CD4-positive, alpha-beta T cell (primary cell): ENCODE data around the gene MTRFR. TPM values are rescaled to one million over a fixed set of nuclear protein-coding genes. Genes with fewer than 3 reads are reported as not detected.

Experiments
- ATAC-seq: fragments of 200-7000 bp; cut with Tn5 transposase; one replicate; pipeline ENCODE4 v1.10.0; 2022; ENCODE audit warnings: mild to moderate bottlenecking; ENCODE audit not compliant: poor library complexity
- CTCF ChIA-PET: fragments of 350-600 bp; sonication (Branson Sonifier 250); formaldehyde crosslinking; loops from one replicate; lab custom pipeline; 2021; ENCODE audit warnings: antibody characterized with exemption, inconsistent platforms; lab: Charles Lee
- POLR2A ChIA-PET: fragments of 350-600 bp; sonication (Branson Sonifier 250); formaldehyde crosslinking; loops from one replicate; lab custom pipeline; 2021; ENCODE audit warnings: antibody characterized with exemption, inconsistent platforms; lab: Charles Lee
- DNase-seq, 14 experiments: peaks; one replicate each; pipeline ENCODE4 v3.0.0-alpha.2; 2013 to 2020; ENCODE audit warnings: mixed read lengths in 2 of 14
- H3K27ac ChIP-seq, 2 donors: one replicate each; pipeline versions ENCODE4 v1.5.1 to v1.7.0; 2013; ENCODE audit warnings: low read length in 2 of 2, low read depth in 1 of 2, mild to moderate bottlenecking in 1 of 2
- H3K27me3 ChIP-seq, 2 experiments: 1 replicate in 1 of 2; 2 replicates in 1 of 2; pipeline versions ENCODE4 v1.6.1 to v1.7.0; 2013; ENCODE audit warnings: low read length in 2 of 2, control low read depth in 1 of 2, mild to moderate bottlenecking in 1 of 2, moderate library complexity in 1 of 2; ENCODE audit not compliant: insufficient read depth in 2 of 2, control insufficient read depth in 1 of 2
- H3K36me3 ChIP-seq: one replicate; pipeline ENCODE4 v1.6.1; 2013; ENCODE audit warnings: low read length, control low read depth; ENCODE audit not compliant: insufficient read depth
- H3K4me1 ChIP-seq: one replicate; pipeline ENCODE4 v1.6.1; 2013; ENCODE audit warnings: low read length, control low read depth; ENCODE audit not compliant: insufficient read depth
- H3K4me3 ChIP-seq: one replicate; pipeline ENCODE4 v1.5.1; 2013; ENCODE audit warnings: mild to moderate bottlenecking, low read length, moderate library complexity
- H3K9me3 ChIP-seq, 2 experiments: 1 replicate in 1 of 2; 2 replicates in 1 of 2; pipeline versions ENCODE4 v1.6.1 to v1.7.0; 2013; ENCODE audit warnings: low read length in 2 of 2, mild to moderate bottlenecking in 2 of 2, control low read depth in 1 of 2, moderate library complexity in 1 of 2; ENCODE audit not compliant: control insufficient read depth in 1 of 2, insufficient read depth in 1 of 2
- H3K27ac Mint-ChIP-seq: one replicate; pipeline ENCODE4 v1.8.0; 2020; ENCODE audit warnings: mixed read lengths
- H3K27me3 Mint-ChIP-seq: one replicate; pipeline ENCODE4 v1.8.0; 2021; ENCODE audit warnings: mixed read lengths
- H3K36me3 Mint-ChIP-seq: one replicate; pipeline ENCODE4 v1.8.0; 2021; ENCODE audit warnings: low read depth, mixed read lengths
- H3K4me1 Mint-ChIP-seq: one replicate; pipeline ENCODE4 v1.8.0; 2021; ENCODE audit warnings: low read depth, mixed read lengths
- H3K4me3 Mint-ChIP-seq: one replicate; pipeline ENCODE4 v1.8.0; 2020; ENCODE audit warnings: mild to moderate bottlenecking, mixed read lengths
- H3K9me3 Mint-ChIP-seq: one replicate; pipeline ENCODE4 v1.8.0; 2020; ENCODE audit warnings: mixed read lengths
- intact Hi-C, 2 experiments: fragments of 100-400 bp; cut with DNase I in 1 of 2; cut with micrococcal nuclease in 1 of 2; formaldehyde crosslinking; loops; one replicate each; pipeline versions ENCODE4 v1.15.1 to v1.9.0; 2023 to 2025; cut with DNase I, micrococcal nuclease
- total RNA-seq, 174 experiments: library from RNA in 2 of 174; stranded (reverse) in 2 of 174; gene quantifications; one replicate each; pipeline ENCODE4 v1.2.3 and lab custom pipeline; 2021 to 2026
- TF ChIP-seq, protein P1 (sequence below): fragments of 200-600 bp; IDR thresholded peaks from one replicate; pipeline ENCODE4 v1.8.0; 2022; ENCODE audit warnings: antibody characterized with exemption, mild to moderate bottlenecking

MTRFR gene
- total RNA-seq, 2 experiments from 2014 or later, result 43.2 to 44.5 TPM

DNA sequence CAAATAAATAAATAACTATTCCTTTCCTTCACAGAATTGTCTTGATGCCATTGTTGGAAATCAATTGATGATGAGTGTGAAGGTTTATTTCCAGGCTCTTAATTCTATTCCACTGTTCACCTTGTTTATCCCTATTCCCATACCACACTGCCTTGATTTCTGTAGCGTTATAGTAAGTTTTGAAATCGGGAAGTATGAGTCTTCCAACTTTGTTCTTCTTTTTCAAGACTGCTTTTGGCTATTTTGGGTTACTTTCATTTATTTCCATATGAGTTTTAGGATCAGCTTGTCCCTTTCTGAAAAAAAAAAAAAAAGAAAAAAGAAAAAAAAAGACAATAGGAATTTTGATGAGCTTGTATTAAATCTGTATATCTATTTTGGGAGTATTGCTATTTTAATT is 47.7 kb downstream of the MTRFR start:
- Histone ChIP-seq H3K4me1 (no peaks in the 10 kb centered on the region), H3K36me3 (no peaks in the 10 kb centered on the region), H3K27ac (no peak overlapping the region), H3K27me3 (no peaks in the 10 kb centered on the region), H3K4me3 (no peak overlapping the region), H3K9me3 (no peaks in the 10 kb centered on the region)
- TF ChIP-seq, protein P1, sequence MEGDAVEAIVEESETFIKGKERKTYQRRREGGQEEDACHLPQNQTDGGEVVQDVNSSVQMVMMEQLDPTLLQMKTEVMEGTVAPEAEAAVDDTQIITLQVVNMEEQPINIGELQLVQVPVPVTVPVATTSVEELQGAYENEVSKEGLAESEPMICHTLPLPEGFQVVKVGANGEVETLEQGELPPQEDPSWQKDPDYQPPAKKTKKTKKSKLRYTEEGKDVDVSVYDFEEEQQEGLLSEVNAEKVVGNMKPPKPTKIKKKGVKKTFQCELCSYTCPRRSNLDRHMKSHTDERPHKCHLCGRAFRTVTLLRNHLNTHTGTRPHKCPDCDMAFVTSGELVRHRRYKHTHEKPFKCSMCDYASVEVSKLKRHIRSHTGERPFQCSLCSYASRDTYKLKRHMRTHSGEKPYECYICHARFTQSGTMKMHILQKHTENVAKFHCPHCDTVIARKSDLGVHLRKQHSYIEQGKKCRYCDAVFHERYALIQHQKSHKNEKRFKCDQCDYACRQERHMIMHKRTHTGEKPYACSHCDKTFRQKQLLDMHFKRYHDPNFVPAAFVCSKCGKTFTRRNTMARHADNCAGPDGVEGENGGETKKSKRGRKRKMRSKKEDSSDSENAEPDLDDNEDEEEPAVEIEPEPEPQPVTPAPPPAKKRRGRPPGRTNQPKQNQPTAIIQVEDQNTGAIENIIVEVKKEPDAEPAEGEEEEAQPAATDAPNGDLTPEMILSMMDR, result no peak
- no peaks in the 10 kb centered on the region for H3K27me3 Mint-ChIP-seq
- no peaks in the 10 kb centered on the region for H3K4me1 Mint-ChIP-seq
- H3K27ac Mint-ChIP-seq, result no peak overlapping the region
- ChIA-PET CTCF (no interaction called here), POLR2A (interaction anchor here (0.9 kb wide), 1 partner anchor 282 kb away, joined by 3 read pairs; no protein-coding TSS in a partner anchor)
- H3K36me3 Mint-ChIP-seq, result no peaks in the 10 kb centered on the region
- no peak for ATAC-seq
- no peak for DNase-seq
- intact Hi-C loops, result no loop called here
- H3K4me3 Mint-ChIP-seq, result no peak overlapping the region
- no peaks in the 10 kb centered on the region for H3K9me3 Mint-ChIP-seq

DNA sequence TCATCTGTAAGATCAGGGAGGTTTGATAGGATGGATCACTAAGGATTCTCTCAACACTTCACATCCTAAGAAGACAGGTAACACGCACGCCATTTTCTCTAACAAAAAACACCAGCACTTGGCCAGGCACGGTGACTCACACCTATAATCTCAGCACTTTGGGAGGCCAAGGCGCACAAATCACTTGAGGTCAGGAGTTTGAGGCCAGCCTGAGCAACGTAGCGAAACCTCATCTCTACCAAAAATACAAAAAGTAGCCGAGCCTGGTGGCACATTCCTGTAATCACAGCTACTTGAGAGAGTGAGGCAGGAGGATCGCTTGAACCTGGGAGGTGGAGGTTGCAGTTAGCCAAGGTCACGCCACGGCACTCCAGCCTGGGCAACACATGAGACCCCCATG is 48.9 kb downstream of the MTRFR start:
- no peak for ATAC-seq
- H3K27me3 ChIP-seq, result no peaks in the 10 kb centered on the region
- Mint-ChIP-seq H3K27me3 (no peaks in the 10 kb centered on the region), H3K9me3 (no peaks in the 10 kb centered on the region), H3K4me3 (no peak overlapping the region), H3K4me1 (no peaks in the 10 kb centered on the region), H3K36me3 (no peaks in the 10 kb centered on the region), H3K27ac (no peak overlapping the region)
- ChIA-PET POLR2A (no interaction called here), CTCF (interaction anchor here (0.5 kb wide), 1 partner anchor 29 kb away, joined by 4 read pairs; no protein-coding TSS in a partner anchor)
- no peak for DNase-seq
- TF ChIP-seq, protein P1, result no peak
- no peaks in the 10 kb centered on the region for H3K4me1 ChIP-seq
- intact Hi-C loops, result no loop called here
- no peaks in the 10 kb centered on the region for H3K9me3 ChIP-seq
- no peak overlapping the region for H3K4me3 ChIP-seq
- H3K36me3 ChIP-seq, result no peaks in the 10 kb centered on the region
- H3K27ac ChIP-seq, result no peak overlapping the region

DNA sequence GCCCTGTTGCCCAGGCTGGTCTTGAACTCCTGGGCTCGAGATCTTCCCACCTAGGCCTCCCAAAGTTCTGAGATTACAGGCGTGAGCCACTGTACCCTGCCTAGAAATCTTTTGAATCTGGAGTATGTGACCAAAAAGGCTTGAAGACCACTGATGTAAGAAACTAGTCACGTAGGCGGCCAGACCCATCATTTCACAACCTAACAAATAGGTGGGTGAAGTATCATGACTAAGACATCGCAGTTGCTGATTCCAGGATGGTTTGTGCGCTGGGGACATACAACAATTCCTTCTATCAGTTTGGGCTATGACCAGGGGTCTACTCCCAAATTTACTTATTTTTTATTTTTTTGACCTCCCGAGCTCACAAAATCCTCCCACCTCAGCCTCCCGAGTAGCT is 50.2 kb downstream of the MTRFR start:
- ATAC-seq (no peak), DNase-seq (no peak)
- Mint-ChIP-seq H3K27me3 (no peaks in the 10 kb centered on the region), H3K27ac (no peak overlapping the region), H3K4me1 (no peaks in the 10 kb centered on the region), H3K4me3 (no peak overlapping the region), H3K9me3 (no peaks in the 10 kb centered on the region), H3K36me3 (no peaks in the 10 kb centered on the region)
- TF ChIP-seq, protein P1, result no peak
- Histone ChIP-seq H3K4me3 (no peak overlapping the region), H3K4me1 (no peaks in the 10 kb centered on the region), H3K27me3 (no peaks in the 10 kb centered on the region), H3K9me3 (no peaks in the 10 kb centered on the region), H3K27ac (no peak overlapping the region), H3K36me3 (no peaks in the 10 kb centered on the region)
- POLR2A ChIA-PET, result no interaction called here
- intact Hi-C loops, result no loop called here
- CTCF ChIA-PET, result interaction anchor here (0.6 kb wide), 1 partner anchor 91 kb away, joined by 3 read pairs; no protein-coding TSS in a partner anchor
